Measurements from ENCODE around the gene HIF1A.

DNA sequence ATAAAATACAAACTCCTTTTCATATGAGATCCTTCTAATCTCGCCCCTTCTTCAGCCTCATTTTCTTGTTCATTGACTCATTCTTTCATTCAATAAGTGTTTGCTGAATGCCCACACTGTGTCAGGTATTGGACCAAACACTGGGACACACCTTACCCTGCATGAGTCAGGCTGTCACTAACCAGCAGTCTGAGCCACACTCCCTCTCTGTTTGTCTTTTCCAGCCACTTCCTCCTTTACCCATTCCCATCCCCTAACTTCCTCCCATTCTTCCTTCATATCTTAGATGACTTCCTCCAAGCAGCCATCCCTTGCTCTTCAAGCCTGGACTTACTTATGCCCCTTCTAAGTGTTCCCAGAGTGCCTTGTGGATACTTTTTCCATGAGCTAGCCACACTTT lies 27.0 kb upstream of the HIF1A start:
- TF ChIP-seq ELF1 (CRISPR knock-in tag; IDR thresholded peaks at IDR 0.05) (no peak), ZSCAN29 (CRISPR knock-in tag; conservative IDR thresholded peaks at IDR 0.05) (no peak), ESRRA (CRISPR knock-in tag; IDR thresholded peaks at IDR 0.05; ENCODE audit: low read depth) (no peak), PRMT3 (CRISPR knock-in tag; IDR thresholded peaks at IDR 0.05; ENCODE audit: borderline replicate concordance, low read depth) (no peak), FOXA3 (CRISPR knock-in tag; IDR thresholded peaks at IDR 0.05) (no peak)
- TF ChIP-seq, protein P1, sequence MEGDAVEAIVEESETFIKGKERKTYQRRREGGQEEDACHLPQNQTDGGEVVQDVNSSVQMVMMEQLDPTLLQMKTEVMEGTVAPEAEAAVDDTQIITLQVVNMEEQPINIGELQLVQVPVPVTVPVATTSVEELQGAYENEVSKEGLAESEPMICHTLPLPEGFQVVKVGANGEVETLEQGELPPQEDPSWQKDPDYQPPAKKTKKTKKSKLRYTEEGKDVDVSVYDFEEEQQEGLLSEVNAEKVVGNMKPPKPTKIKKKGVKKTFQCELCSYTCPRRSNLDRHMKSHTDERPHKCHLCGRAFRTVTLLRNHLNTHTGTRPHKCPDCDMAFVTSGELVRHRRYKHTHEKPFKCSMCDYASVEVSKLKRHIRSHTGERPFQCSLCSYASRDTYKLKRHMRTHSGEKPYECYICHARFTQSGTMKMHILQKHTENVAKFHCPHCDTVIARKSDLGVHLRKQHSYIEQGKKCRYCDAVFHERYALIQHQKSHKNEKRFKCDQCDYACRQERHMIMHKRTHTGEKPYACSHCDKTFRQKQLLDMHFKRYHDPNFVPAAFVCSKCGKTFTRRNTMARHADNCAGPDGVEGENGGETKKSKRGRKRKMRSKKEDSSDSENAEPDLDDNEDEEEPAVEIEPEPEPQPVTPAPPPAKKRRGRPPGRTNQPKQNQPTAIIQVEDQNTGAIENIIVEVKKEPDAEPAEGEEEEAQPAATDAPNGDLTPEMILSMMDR (CRISPR knock-in tag; IDR thresholded peaks at IDR 0.05): no peak

Measured in HepG2 (cell line).